ENCODE data around the gene EXD3.

EXD3 gene

GRCh38 chr9:137305060-137305797 lies 117.7 kb downstream of the EXD3 start:
- DNase-seq (ENCODE audit: low read depth), result peak; percentile 24

DNA sequence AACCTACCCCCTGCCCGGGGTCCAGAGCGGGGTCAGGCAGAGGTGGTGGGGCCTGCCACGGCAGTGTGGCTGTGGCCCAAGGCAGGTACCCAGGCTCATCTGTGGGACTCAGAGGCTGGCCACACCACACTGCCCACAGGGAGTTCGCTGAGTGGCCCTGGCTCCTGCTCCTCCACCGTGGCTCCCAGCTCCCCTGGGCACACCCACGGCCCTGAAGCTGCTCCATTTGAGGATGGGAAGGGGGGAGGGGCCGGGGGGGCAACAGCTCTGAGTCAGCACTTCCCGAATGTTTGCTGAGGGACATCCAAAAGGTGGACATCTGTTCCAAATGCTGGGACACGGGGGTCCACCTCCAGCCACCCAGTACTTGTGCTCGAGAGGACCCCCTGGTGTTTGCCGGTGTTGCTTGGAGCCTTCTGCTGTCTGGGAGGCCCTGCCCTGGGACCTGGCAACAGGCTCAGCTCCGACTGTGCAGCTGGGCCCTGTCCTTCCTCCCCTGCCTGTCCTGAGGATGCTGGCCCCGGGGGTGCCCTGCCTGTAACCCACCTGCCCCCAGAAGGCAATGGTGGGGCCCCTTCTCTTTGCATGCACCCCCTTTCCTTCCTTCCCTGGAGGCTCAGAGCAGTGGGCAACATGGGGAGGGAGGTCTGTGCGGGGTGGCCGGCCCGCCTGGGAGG lies 118.4 kb downstream of the EXD3 start:
- DNase-seq (ENCODE audit: low read depth), result no peak

- DNase-seq (ENCODE audit: low read depth), result no peak
These were observed 119.0 kb downstream of the EXD3 start for GRCh38 chr9:137303893-137304382.

- no peak for DNase-seq (ENCODE audit: low read depth)
These were observed 119.6 kb downstream of the EXD3 start for GRCh38 chr9:137303151-137303892.

GRCh38 chr9:137302449-137303150 lies 120.4 kb downstream of the EXD3 start:
- no peak for DNase-seq (ENCODE audit: low read depth)

GRCh38 chr9:137302118-137302448 lies 120.9 kb downstream of the EXD3 start, which contains the start of gene NRARP:
NRARP (minus strand) TSS chr9:137302271; CDS start chr9:137301928, 343 bp downstream.
- DNase-seq (ENCODE audit: low read depth), result peak; percentile 82

GRCh38 chr9:137301081-137301947 lies 121.6 kb downstream of the EXD3 start:
- DNase-seq (ENCODE audit: low read depth), result no peak

DNA sequence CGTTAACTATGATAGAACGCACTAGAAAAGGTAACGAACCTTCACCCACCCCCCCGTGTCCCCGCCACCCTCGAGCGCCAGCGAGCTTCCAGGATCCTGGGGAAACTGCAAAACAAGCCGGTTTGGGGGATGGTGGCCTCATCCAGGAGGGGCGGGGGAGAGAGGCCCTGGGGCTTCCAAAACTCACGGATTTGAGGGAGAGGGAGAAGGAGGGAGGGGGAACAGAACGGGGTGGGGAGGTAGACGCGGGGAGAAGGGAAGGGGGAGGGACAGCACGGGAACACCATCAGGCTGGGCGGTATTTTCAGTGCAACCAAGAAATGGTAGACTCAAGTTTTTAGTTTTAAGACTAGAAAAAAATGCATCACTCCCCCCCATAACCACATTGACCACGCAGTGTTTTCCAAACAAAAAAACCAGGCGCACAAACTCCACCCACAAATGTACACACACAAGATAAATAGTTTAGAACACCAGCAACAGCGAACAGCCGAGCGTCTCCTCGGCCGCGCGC lies 122.3 kb downstream of the EXD3 start:
- DNase-seq (ENCODE audit: low read depth), result no peak

DNA sequence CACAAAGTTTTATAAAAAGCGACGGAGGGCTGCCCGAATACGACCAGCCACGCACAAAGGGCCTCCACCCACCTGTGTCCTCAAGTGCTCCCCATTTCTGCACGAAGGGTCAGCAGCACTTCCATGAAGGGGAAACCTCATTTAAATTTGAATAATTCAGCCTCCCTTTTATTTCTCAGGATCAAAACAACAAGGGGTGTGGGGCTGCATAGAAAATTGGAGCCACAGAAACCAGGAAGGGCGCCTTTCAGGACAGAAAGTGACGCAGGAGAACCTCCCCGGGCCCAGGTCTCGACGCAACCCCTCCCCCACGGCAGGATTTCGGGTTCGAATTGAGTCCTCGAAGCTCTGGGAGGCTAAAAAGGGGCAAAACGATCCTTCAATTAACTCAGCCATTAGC lies 123.0 kb downstream of the EXD3 start:
- no peak for DNase-seq (ENCODE audit: low read depth)

DNA sequence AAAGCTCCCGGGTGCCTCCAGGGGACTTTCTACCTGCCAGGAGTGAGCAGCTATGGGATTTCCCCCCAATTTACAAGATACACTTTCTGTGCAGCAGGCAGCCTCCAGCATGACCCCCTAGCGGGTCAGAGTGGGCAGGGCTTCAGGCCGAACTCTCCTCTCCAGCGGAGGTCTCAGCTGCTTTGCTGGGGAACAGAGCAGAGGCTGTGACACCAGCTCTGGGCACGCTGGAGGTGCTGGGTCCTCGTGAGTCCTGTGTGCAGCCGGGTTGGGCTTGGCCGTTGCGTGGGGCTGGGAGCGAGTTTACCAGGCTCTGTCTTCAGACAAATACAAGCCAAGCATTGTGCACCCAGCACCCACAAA lies 123.8 kb downstream of the EXD3 start:
- no peak for DNase-seq (ENCODE audit: low read depth)

DNA sequence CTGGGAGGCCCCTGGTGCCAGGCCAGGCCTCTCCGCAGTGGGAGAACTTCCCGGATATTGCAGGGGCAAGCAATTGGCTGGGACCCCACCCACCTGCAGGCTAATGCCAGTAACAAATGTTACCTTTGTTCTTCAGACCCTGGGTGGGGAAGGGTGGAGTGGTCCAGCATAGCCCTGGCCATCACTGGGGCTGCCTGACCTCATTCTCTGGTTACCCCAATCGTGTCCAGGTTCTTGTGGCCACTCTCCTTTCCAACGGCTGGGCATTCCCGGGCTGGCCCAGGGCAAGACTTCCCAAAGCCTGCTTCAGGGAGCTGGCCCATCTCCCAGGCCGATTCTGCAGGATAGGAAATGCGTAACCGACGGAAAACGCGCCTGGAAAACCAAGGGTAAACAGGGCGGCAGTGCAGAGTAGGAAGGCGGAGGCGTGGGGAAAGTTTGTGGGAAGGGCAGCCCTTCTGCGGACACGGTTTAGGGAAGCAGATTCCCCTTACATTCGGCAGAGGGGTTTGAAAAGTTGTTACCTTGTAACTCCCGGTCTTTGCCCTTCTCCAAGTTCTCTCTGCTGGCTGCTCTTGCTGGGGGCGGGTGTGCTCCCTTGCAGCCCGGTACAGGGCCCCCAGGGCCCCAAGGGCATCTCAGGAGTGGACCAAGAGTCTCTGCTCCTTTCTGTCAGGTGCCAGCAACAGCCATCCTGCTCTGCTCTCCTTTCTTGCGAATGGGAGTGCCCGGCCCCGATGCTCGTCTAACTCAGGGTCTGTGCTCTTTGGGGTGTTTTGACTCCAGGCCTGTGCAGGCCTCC lies 124.4 kb downstream of the EXD3 start:
- DNase-seq (ENCODE audit: low read depth), result no peak

- DNase-seq (ENCODE audit: low read depth), result no peak
These were observed 125.0 kb downstream of the EXD3 start for GRCh38 chr9:137297966-137298365.

DNA sequence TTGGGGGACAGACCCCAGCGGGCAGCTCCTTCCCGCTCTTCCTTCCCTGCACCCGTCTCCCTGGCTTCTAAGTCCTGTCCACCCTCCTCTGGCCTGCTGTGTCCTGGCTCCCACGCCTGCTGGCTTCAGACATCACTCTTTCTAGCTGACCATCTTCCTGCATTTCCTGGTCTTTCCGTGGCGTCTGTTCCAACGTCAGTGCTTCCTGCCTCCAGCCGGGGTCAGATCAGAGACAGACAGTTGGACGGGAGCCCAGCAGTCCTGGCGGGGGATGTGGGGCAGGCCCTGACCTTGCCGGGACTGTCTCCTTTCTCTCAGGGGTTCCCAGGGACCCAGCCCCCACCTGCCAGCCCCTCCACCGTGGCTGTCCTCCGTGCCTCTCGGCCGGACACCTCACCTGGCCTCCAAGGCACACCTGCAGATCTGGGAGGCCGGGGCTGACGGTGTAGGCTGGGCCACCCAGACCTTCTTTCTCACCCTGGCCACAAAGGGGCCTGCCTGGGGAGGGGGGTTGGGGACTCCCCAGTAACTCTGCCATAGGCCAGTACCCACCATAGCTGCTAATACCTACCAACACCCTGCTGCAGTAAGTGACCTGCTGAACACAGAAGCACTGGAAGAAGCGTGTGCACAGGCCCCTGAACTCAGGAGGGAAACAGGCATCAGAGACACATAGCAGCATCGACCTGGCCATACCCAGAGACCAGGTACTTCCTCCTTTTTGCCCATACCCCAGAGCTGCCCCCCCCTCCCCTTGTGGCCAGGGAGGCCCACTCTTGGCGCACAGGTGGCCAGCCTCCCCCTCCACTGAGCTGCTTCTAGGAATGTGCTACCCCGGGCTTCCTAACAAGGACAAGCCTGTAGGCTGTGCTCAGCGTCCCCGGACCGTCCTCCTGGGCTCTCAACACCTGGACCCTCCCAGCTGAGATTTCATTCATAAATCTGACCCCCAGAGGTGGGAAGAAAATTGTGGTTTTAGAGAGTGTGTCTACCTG lies 126.0 kb downstream of the EXD3 start:
- no peak for DNase-seq (ENCODE audit: low read depth)

GRCh38 chr9:137295849-137296669 lies 126.9 kb downstream of the EXD3 start:
- DNase-seq (ENCODE audit: low read depth), result no peak

DNA sequence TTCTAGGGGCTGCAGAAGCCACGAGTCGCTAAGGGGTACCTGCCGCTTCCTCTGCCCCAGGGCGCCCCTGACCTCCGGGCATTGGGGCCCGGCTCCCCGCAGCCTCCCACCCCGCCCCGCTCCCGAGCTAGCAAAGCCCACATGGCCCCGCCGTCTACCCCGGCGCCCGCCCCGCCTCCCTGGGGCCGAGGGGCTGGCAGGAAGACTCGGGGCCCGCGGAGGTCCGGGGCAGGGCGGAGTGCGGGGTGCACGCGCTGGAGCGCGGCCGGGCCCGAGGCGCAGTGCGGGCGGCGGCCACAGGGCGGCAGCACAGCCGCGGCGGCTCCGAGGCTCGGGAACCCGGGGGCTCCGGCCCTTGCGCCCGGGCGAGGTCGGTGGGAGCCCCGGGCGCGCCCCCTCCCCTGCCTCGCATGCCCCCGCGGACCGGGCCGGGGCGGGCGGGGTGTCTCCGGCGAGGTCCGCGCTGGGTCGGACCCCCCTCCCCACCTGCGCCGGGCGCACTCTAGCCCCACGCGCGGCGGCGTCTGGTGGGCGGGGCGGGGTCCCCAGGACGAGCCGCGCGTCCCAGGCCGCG lies 127.6 kb downstream of the EXD3 start:
- DNase-seq (ENCODE audit: low read depth), result no peak

DNA sequence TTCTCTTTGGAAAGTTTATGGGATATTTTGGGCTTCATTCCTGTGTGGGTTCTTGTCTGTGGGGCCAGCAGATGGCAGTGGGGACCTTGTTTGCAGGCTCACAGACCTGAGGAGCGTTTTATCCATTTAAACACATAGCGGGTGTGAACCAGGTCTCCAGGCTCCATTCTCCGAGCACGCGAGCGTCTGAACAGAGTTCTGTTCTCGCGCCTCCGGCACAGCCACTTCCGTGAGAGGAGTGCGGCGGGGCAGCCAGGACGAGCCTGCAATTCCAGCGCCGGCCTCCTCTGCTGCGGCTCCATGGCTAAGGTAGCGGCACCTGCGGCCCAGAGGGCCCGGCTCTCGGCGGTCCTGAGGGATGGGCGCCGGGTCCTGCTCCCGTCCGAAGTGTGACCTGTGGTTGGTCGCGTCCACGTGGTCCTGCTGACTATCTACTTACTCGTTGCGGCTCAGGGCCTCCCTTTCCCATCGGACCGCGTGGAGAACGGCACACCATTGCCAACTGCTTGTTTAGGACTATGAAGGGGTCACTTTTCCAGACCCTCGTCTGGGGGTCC lies 128.2 kb downstream of the EXD3 start:
- no peak for DNase-seq (ENCODE audit: low read depth)

DNA sequence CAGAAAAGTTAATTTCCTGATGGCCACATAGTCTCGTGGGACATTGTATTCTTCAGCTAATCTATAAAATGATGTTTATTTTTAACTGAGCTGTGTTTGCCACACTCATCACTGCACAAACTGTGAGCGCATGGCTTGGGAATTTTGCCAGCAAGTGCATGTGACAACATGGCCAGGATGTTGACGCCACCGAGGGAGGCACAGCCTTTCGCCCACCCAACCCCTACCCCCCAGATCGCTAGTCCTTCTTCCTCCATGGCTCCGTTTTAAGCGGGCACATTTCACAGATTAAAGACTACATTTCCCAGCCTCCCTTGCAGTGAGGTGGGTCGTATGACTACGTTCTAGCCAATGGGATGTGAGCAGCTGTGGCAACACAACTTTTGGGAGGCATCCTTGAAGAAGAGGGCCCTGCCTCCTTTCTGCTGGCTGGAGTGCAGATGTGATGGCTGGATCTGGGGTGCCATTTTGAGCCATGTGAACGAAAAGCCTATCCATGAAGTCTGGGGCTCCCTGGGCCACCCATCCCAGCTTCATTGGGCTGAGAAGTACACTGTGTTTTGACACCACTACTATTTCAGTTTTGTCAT lies 128.8 kb downstream of the EXD3 start:
- no peak for DNase-seq (ENCODE audit: low read depth)
